WTC11 (cell line): ENCODE data around the gene ZFYVE16.

Experiments
- CTCF ChIP-seq: fragments of 200-600 bp; IDR thresholded peaks from 2 replicates; pipeline ENCODE4 v1.8.0; 2022; ENCODE audit warnings: antibody characterized with exemption
- FOXP1 ChIP-seq: sonication (generic); formaldehyde crosslinking; IDR thresholded peaks from 2 replicates; pipeline ENCODE4 v1.8.0; 2022; ENCODE audit warnings: missing genetic modification reagents, mild to moderate bottlenecking, moderate library complexity, borderline replicate concordance
- NFYB ChIP-seq: sonication (generic); formaldehyde crosslinking; conservative IDR thresholded peaks from 2 replicates; pipeline ENCODE4 v1.8.0; 2022; ENCODE audit warnings: low read depth, missing genetic modification reagents
- SP1 ChIP-seq: sonication (generic); formaldehyde crosslinking; conservative IDR thresholded peaks from 2 replicates; pipeline ENCODE4 v1.8.1; 2022; ENCODE audit warnings: missing genetic modification reagents
- ZNF121 ChIP-seq: sonication (generic); formaldehyde crosslinking; IDR thresholded peaks from 2 replicates; pipeline ENCODE4 v1.8.0; 2023; ENCODE audit warnings: missing genetic modification reagents

- TF ChIP-seq ZNF121 (CRISPR knock-in tag), result no peak
- no peak for TF ChIP-seq CTCF
- TF ChIP-seq SP1 (CRISPR knock-in tag), result no peak
- no peak for TF ChIP-seq FOXP1
- no peak for TF ChIP-seq NFYB (CRISPR knock-in tag)
These were observed 83.4 kb downstream of the ZFYVE16 start for GRCh38 chr5:80491296-80491695.
